ENCODE data around the gene IGSF3.
"Not testable (repeated sequence)": the region's sequence is repeated elsewhere in the genome, so short reads cannot be mapped to it uniquely, and the experiment has no call there.

The IGSF3 gene

DNA sequence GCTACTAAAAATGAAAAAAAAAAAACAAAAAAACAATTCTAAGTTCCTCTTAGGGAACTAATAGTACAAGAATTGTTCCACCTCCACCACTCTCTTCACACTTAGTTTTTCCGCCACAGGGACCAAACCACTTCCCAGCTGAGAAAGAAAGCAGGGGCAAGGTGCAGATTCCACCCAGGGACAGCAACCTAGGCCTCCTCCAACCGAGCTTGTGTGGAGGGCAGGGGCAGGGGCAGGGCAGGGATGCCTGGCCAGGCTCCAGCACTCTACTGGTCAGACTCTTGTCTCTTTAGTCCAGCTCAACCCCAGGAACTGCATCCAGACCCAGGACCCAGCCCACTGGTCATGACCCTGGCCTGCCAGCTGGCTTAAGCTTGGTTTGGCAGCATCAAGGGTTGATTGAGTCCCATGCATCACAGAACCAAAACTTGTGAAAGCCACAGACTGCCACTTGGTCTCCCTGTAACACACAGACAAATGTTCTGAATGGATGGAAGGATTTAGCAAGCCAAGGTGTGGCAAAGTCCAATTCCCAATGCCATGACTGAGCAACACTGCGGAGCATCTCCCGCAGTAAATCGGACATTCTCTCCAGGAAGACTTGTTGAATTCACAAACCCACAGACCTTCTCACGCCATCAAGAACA lies 77.1 kb downstream of the IGSF3 start:
- H3K27ac ChIP-seq, result not testable (repeated sequence)

GRCh38 chr1:116589101-116589735 lies 78.3 kb downstream of the IGSF3 start:
- not testable (repeated sequence) for H3K27ac ChIP-seq

DNA sequence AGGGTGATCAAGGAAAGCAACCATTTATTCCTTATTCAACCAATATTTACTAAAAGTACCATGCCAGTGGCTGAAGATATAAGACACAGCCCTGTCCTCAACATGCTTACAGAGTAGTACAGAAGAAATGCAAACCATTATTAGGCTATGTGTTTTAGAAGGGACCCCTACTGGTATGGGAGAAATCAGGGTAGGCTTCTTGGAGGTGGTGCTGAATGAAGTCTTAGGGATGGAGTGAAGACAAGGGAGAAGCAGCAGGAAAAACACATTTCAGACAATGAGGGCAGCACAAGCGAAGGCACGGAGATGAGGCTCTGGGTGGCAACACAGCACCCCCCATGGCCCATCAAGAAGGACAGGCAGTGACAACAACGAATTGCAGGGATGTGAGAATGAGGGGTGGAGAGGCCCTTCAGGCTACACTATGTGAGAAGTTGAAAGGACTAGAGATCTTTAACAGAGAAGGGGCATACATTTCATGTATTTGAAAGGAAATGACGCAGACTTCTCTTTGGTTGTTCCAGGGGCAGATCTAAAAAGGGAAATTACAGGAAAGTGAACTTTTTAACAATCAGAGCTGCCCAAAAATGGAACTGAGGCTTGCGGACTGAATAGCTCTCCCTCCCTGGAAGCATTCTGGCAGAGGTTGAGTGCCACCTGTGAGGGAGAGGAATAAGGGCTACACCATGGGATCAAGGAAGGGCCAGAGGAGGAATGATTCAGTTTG lies 79.9 kb downstream of the IGSF3 start:
- H3K27ac ChIP-seq, result no peak overlapping the region
- no peak for TF ChIP-seq CTCF (conservative IDR thresholded peaks at IDR 0.05)

DNA sequence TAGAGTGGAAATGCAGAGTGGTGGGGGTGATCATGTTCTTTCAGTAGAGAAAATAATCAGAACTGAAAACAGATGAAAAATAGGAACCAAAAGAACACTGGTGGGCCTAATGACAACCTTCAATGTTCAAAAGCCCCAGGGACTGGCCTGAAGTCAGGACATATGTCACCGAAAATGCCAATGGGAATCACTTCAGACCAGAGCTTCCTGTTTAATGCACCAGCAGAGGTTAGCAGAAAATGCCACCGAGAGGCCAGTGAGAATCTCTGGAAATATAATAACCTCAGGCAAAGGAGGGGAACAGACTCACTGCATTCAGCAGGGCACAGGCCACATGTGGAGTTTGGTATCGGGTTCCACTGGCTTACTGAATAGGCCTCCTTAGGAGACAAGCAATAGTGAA lies 80.8 kb downstream of the IGSF3 start:
- TF ChIP-seq CTCF (conservative IDR thresholded peaks at IDR 0.05), result no peak
- no peak overlapping the region for H3K27ac ChIP-seq

DNA sequence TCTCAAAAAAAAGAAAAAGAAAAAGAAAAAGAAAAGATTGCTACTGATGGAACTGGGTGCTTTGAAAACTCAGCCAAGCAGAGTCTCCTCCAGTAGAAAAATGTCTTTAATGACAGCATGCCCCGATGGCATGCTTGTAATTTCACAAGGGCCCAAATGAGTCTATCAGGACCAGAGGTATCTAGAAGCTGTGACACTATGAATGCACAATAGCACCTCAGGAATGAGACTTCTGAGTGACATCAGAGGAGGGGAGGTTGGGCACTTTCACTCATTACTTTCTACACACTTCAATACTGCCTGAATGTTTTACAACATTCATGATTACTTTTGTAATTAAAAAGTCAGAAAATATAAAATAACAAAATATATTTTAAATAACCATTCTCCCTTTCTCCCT lies 81.6 kb downstream of the IGSF3 start:
- TF ChIP-seq CTCF (conservative IDR thresholded peaks at IDR 0.05), result no peak
- H3K27ac ChIP-seq, result no peak overlapping the region

- TF ChIP-seq CTCF (conservative IDR thresholded peaks at IDR 0.05), result no peak
- peak overlapping the region; percentile 72 for H3K27ac ChIP-seq
Measured at GRCh38 chr1:116581323-116581885, 86.1 kb downstream of the IGSF3 start.

DNA sequence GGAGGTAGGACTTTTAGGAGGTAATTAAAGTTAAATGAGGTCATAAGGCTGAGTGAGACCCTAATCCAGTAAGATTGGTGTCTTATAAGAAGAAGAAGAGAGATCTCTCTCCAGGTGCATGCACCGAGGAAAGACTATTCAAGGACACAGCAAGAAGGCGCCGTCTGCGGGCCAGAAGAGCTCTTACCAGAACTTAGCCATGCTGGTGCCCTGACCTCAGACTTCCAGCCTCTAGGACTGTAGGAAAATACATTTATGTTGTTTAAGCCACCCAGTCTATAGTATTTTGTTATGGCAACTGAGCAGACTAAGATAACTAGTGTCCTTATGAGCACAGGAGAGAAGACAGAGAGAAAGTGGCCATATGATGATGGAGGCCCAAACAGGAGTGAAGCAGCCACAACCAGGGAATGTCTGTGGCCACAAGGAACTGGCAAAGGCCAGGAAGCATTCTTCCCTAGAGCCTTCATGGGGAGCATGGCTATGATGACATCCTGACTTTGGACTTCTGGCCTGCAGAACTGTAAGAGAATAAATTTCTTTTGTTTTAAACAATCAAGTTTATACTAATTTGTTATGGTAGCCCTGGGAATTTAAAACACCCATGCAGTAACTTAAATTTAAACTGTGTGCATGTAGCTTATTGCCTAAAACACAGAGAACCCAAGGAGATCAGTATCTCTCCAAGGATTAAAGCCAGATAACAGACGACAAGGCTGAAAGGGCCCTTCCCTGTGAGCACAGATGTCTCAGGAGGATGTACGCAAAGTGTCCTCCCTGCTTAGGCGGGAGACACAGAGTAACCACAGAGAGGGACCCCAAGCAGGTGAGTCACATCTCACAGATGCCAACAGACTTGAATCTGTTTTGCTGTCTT lies 86.8 kb downstream of the IGSF3 start:
- peak overlapping the region; percentile 72 for H3K27ac ChIP-seq
- no peak for TF ChIP-seq CTCF (conservative IDR thresholded peaks at IDR 0.05)
